HG03457 (cell line): Measurements from ENCODE around the gene ADAD2.
"Not testable (repeated sequence)": the region's sequence is repeated elsewhere in the genome, so short reads cannot be mapped to it uniquely, and the experiment has no call there.

ENCODE experiments used
- ATAC-seq: cut with Tn5 transposase; IDR thresholded peaks from one replicate; pipeline ENCODE4 v1.9.1; 2021; ENCODE audit warnings: moderate number of reproducible peaks; ENCODE audit not compliant: unreplicated experiment

ADAD2 gene

GRCh38 chr16:84195201-84196093 is 4.5 kb downstream of the ADAD2 start:
- ATAC-seq = no peak

GRCh38 chr16:84196101-84196500 is 5.1 kb downstream of the ADAD2 start:
- no peak for ATAC-seq

GRCh38 chr16:84196727-84197394 is 5.9 kb downstream of the ADAD2 start:
- ATAC-seq = no peak

GRCh38 chr16:84197466-84198128 is 6.6 kb downstream of the ADAD2 start:
- ATAC-seq = no peak

GRCh38 chr16:84198401-84198800 is 7.4 kb downstream of the ADAD2 start:
- no peak for ATAC-seq

- no peak for ATAC-seq
These were observed 8.1 kb downstream of the ADAD2 start for GRCh38 chr16:84199097-84199496.

- no peak for ATAC-seq
These were observed 8.9 kb downstream of the ADAD2 start for GRCh38 chr16:84199861-84200260.

GRCh38 chr16:84204551-84204950 is 13.6 kb downstream of the ADAD2 start:
- not testable (repeated sequence) for ATAC-seq

- not testable (repeated sequence) for ATAC-seq
These were observed 14.2 kb downstream of the ADAD2 start for GRCh38 chr16:84205123-84205522.

- ATAC-seq = no peak
These were observed 15.2 kb downstream of the ADAD2 start for GRCh38 chr16:84205976-84206691.

GRCh38 chr16:84207251-84207650 is 16.3 kb downstream of the ADAD2 start:
- ATAC-seq = no peak

GRCh38 chr16:84207879-84208278 is 16.9 kb downstream of the ADAD2 start:
- no peak for ATAC-seq

GRCh38 chr16:84209989-84210388 is 19.0 kb downstream of the ADAD2 start:
- no peak for ATAC-seq

GRCh38 chr16:84212154-84212553 is 21.2 kb downstream of the ADAD2 start:
- ATAC-seq = no peak

- ATAC-seq = no peak
These were observed 21.7 kb downstream of the ADAD2 start for GRCh38 chr16:84212631-84213030.

GRCh38 chr16:84214451-84215066 is 23.6 kb downstream of the ADAD2 start:
- no peak for ATAC-seq

GRCh38 chr16:84215531-84215930 is 24.6 kb downstream of the ADAD2 start:
- no peak for ATAC-seq

- not testable (repeated sequence) for ATAC-seq
These were observed 25.2 kb downstream of the ADAD2 start for GRCh38 chr16:84216144-84216543.

GRCh38 chr16:84218176-84218823 is 27.3 kb downstream of the ADAD2 start:
- no peak for ATAC-seq

- ATAC-seq = no peak
These were observed 28.0 kb downstream of the ADAD2 start for GRCh38 chr16:84218956-84219355.
